Panc1 (cell line): ENCODE results near the gene KMT2B. TPM values are rescaled to one million over a fixed set of nuclear protein-coding genes. Genes with fewer than 3 reads are reported as not detected.

Source experiments
- ATAC-seq: fragments of 200-7000 bp; cut with Tn5 transposase; 2 replicates; pipeline ENCODE4 v1.9.1; 2020; ENCODE audit warnings: mild to moderate bottlenecking, moderate library complexity
- BruUV-seq: library from RNA; stranded (reverse); fragments of 400-500 nt; replicated peaks from 2 replicates; lab custom pipeline; 2021; lab: Mats Ljungman, UMichigan
- CTCF ChIA-PET: fragments of 300-600 bp; sonication (Branson Sonifier 250); formaldehyde crosslinking; loops from one replicate; lab custom pipeline; 2022; ENCODE audit warnings: antibody characterized with exemption; lab: Charles Lee
- POLR2A ChIA-PET: fragments of 300-600 bp; sonication (Branson Sonifier 250); formaldehyde crosslinking; loops from one replicate; lab custom pipeline; 2022; ENCODE audit warnings: antibody characterized with exemption; lab: Charles Lee
- DNase-seq: peaks from one replicate; pipeline ENCODE4 v3.0.0-alpha.2; 2010; ENCODE audit warnings: low read depth, low spot score
- H3K27ac ChIP-seq: 2 replicates; pipeline ENCODE4 v1.5.1; 2011; ENCODE audit warnings: mild to moderate bottlenecking, low read length, inconsistent platforms
- H3K27me3 ChIP-seq: fragments of 200-500 bp; sonication (Bioruptor generic); 2 replicates; pipeline ENCODE4 v1.6.0; 2014; ENCODE audit warnings: low read length, inconsistent platforms; ENCODE audit not compliant: control insufficient read depth, insufficient read depth
- H3K36me3 ChIP-seq: fragments of 200-500 bp; sonication (Bioruptor generic); 2 replicates; pipeline ENCODE4 v1.5.1; 2014; ENCODE audit warnings: inconsistent platforms, mild to moderate bottlenecking, low read length, moderate library complexity; ENCODE audit not compliant: control insufficient read depth, insufficient read depth
- H3K4me1 ChIP-seq: 2 replicates; pipeline ENCODE4 v1.5.1; 2011; ENCODE audit warnings: inconsistent platforms, mild to moderate bottlenecking, low read length, moderate library complexity; ENCODE audit not compliant: control insufficient read depth, insufficient read depth
- H3K4me3 ChIP-seq, 2 experiments: 2 replicates each; pipeline ENCODE4 v1.5.1; 2011 to 2012; ENCODE audit warnings: low read depth in 2 of 2, low read length in 2 of 2, mild to moderate bottlenecking in 2 of 2, inconsistent platforms in 1 of 2, moderate library complexity in 1 of 2
- H3K9me3 ChIP-seq: fragments of 200-500 bp; sonication (Bioruptor generic); 2 replicates; pipeline ENCODE4 v1.5.1; 2014; ENCODE audit warnings: low read depth, mild to moderate bottlenecking, inconsistent platforms, low read length, moderate library complexity; ENCODE audit not compliant: control insufficient read depth, insufficient read depth
- CTCF ChIP-seq: fragments of 450-650 bp; IDR thresholded peaks from 2 replicates; pipeline ENCODE4 v1.5.1; 2017; ENCODE audit warnings: mild to moderate bottlenecking
- POLR2AphosphoS5 ChIP-seq: IDR thresholded peaks from 2 replicates; pipeline ENCODE4 v1.6.1; 2012; ENCODE audit warnings: mild to moderate bottlenecking, low read depth, low read length, moderate library complexity
- REST ChIP-seq, 2 experiments: IDR thresholded peaks; 2 replicates each; pipeline ENCODE4 v1.6.1; 2011 to 2012; ENCODE audit warnings: low read depth in 2 of 2, control low read depth in 1 of 2, low read length in 1 of 2, mild to moderate bottlenecking in 1 of 2, moderate library complexity in 1 of 2; ENCODE audit not compliant: insufficient read depth in 1 of 2
- SIN3A ChIP-seq: IDR thresholded peaks from 2 replicates; pipeline ENCODE4 v1.6.1; 2012; ENCODE audit warnings: low read depth, mild to moderate bottlenecking, low read length, moderate library complexity, borderline replicate concordance; ENCODE audit not compliant: insufficient read depth
- TCF7L2 ChIP-seq: IDR thresholded peaks from 2 replicates; pipeline ENCODE4 v1.6.1; 2011; ENCODE audit warnings: mild to moderate bottlenecking, low read depth, low read length, inconsistent platforms
- in situ Hi-C: cut with HindIII; loops from 2 replicates; pipeline ENCODE4 v1.10.0; 2016; ENCODE audit warnings: low sequenced_read_pairs, low pct_unique_long_range_greater_than_20kb
- intact Hi-C: fragments of 100-400 bp; cut with micrococcal nuclease; formaldehyde crosslinking; loops from one replicate; pipeline ENCODE4 v1.10.0; 2022; ENCODE audit not compliant: unreplicated experiment
- total RNA-seq: library from RNA; stranded (reverse); gene quantifications from one replicate; pipeline ENCODE4 v1.2.1, GENCODE V29; 2021; ENCODE audit not compliant: unreplicated experiment

Gene KMT2B
- total RNA-seq, 1 experiment from 2014 or later = 68.8 TPM

- TF ChIP-seq CTCF = no peak
- TF ChIP-seq REST (IDR thresholded peaks at IDR 0.05; ENCODE audit: insufficient read depth in 1 of 2, low read depth in 2 of 2, low read length in 1 of 2) = no peak
- no peak for TF ChIP-seq SIN3A
- TF ChIP-seq TCF7L2 = no peak
- no peak for TF ChIP-seq POLR2AphosphoS5
- Histone ChIP-seq H3K36me3 (no peaks in the 10 kb centered on the region), H3K4me1 (peaks cover 11% of the 10 kb centered on the region; the same call in 1 of the 2 replicates), H3K9me3 (no peaks in the 10 kb centered on the region), H3K27me3 (no peaks in the 10 kb centered on the region), H3K27ac (no peak overlapping the region), H3K4me3 (no peak overlapping the region)
- ChIA-PET CTCF (no interaction called here), POLR2A (interaction anchor here (0.6 kb wide), 1 partner anchor 15 kb away, joined by 3 read pairs; no protein-coding TSS in a partner anchor)
- intact Hi-C loops = no loop called here
- no peak for DNase-seq
- BruUV-seq = no TSS peak
- ATAC-seq = no peak
- in situ Hi-C loops = no loop called here
These were observed 60.2 kb downstream of the KMT2B start for GRCh38 chr19:35777961-35778360.

- Histone ChIP-seq H3K4me1 (peaks cover 11% of the 10 kb centered on the region; the same call in 1 of the 2 replicates), H3K9me3 (no peaks in the 10 kb centered on the region), H3K36me3 (no peaks in the 10 kb centered on the region), H3K4me3 (no peak overlapping the region), H3K27ac (no peak overlapping the region), H3K27me3 (no peaks in the 10 kb centered on the region)
- intact Hi-C loops = no loop called here
- no TSS peak for BruUV-seq
- TF ChIP-seq SIN3A = no peak
- no peak for TF ChIP-seq REST (IDR thresholded peaks at IDR 0.05; ENCODE audit: insufficient read depth in 1 of 2, low read depth in 2 of 2, low read length in 1 of 2)
- no peak for TF ChIP-seq TCF7L2
- TF ChIP-seq CTCF = no peak
- no peak for TF ChIP-seq POLR2AphosphoS5
- POLR2A ChIA-PET = no interaction called here
- CTCF ChIA-PET = no interaction called here
- in situ Hi-C loops = no loop called here
- no peak for ATAC-seq
- no peak for DNase-seq
These were observed 61.2 kb downstream of the KMT2B start for GRCh38 chr19:35779033-35779432.
